ENCODE data around the gene TRMT112. TPM values are rescaled to one million over a fixed set of nuclear protein-coding genes. Genes with fewer than 3 reads are reported as not detected.

The TRMT112 gene
- total RNA-seq, 2 donors from 2014 or later, result 170 to 223 TPM

GRCh38 chr11:64281957-64282770 lies 35.2 kb downstream of the TRMT112 start:
- Histone ChIP-seq H3K4me3 (no peak overlapping the region), H3K27ac (no peak overlapping the region), H3K9me3 (no peaks in the 10 kb centered on the region), H3K27me3 (no peaks in the 10 kb centered on the region), H3K4me1 (peaks cover 24% of the 10 kb centered on the region), H3K36me3 (replicated peaks in 1 of 2; ENCODE audit: insufficient read depth in 1 of 2, low read depth in 2 of 2) (peaks cover 0 to 3% of the 10 kb centered on the region in 2 donors)
- DNase-seq (no peak), ATAC-seq (no peak)
- intact Hi-C loops (cut with DNase I), result no loop called here
- TF ChIP-seq POLR2A (IDR thresholded peaks at IDR 0.05) (no peak), CTCF (IDR thresholded peaks at IDR 0.05) (no peak)
- WGBS, 2 donors, result 92 to 94% methylated on average over 22 of the region's 22 CpGs

GRCh38 chr11:64278576-64279190 lies 38.7 kb downstream of the TRMT112 start:
- Histone ChIP-seq H3K27ac (no peak overlapping the region), H3K36me3 (replicated peaks in 1 of 2; ENCODE audit: insufficient read depth in 1 of 2, low read depth in 2 of 2) (peaks cover 0 to 3% of the 10 kb centered on the region in 2 donors), H3K4me1 (peaks cover 12% of the 10 kb centered on the region), H3K4me3 (no peak overlapping the region), H3K9me3 (no peaks in the 10 kb centered on the region), H3K27me3 (no peaks in the 10 kb centered on the region)
- DNase-seq (no peak), ATAC-seq (no peak)
- WGBS, 2 donors, result 74 to 80% methylated on average over 6 to 8 of the region's 8 CpGs
- TF ChIP-seq CTCF (IDR thresholded peaks at IDR 0.05) (no peak), POLR2A (IDR thresholded peaks at IDR 0.05) (no peak)
- intact Hi-C loops (cut with DNase I), result no loop called here

- peaks cover 0 to 3% of the 10 kb centered on the region in 2 donors for H3K36me3 ChIP-seq (replicated peaks in 1 of 2; ENCODE audit: insufficient read depth in 1 of 2, low read depth in 2 of 2)
- 83 to 89% methylated on average over 8 to 17 of the region's 17 CpGs for WGBS, 2 donors
- intact Hi-C loops (cut with DNase I), result no loop called here
- H3K27ac ChIP-seq, result no peak overlapping the region
- ATAC-seq, result no peak
- H3K27me3 ChIP-seq, result no peaks in the 10 kb centered on the region
- TF ChIP-seq POLR2A (IDR thresholded peaks at IDR 0.05), result no peak
- no peak for TF ChIP-seq CTCF (IDR thresholded peaks at IDR 0.05)
- peaks cover 22% of the 10 kb centered on the region for H3K4me1 ChIP-seq
- H3K4me3 ChIP-seq, result no peak overlapping the region
- no peaks in the 10 kb centered on the region for H3K9me3 ChIP-seq
- DNase-seq, result no peak
Measured at GRCh38 chr11:64276653-64277431, 40.5 kb downstream of the TRMT112 start.

GRCh38 chr11:64275841-64276240 lies 41.5 kb downstream of the TRMT112 start:
- TF ChIP-seq POLR2A (IDR thresholded peaks at IDR 0.05) (no peak), CTCF (IDR thresholded peaks at IDR 0.05) (no peak)
- Histone ChIP-seq H3K9me3 (no peaks in the 10 kb centered on the region), H3K27me3 (no peaks in the 10 kb centered on the region), H3K4me1 (peaks cover 26% of the 10 kb centered on the region), H3K36me3 (replicated peaks in 1 of 2; ENCODE audit: insufficient read depth in 1 of 2, low read depth in 2 of 2) (peaks cover 0 to 3% of the 10 kb centered on the region in 2 donors), H3K4me3 (no peak overlapping the region), H3K27ac (no peak overlapping the region)
- intact Hi-C loops (cut with DNase I), result no loop called here
- DNase-seq (no peak), ATAC-seq (no peak)
- 73 to 79% methylated on average over 2 of the region's 2 CpGs for WGBS, 2 donors

Data from body of pancreas (tissue), 4 donors.